HG02981 (cell line): ENCODE data around the gene DYNLT1.
"Not testable (repeated sequence)": the region's sequence is repeated elsewhere in the genome, so short reads cannot be mapped to it uniquely, and the experiment has no call there.

ENCODE experiments used
- ATAC-seq: cut with Tn5 transposase; IDR thresholded peaks from one replicate; pipeline ENCODE4 v1.9.1; 2021; ENCODE audit warnings: mild to moderate bottlenecking, moderate library complexity; ENCODE audit not compliant: unreplicated experiment

Gene DYNLT1

GRCh38 chr6:158663625-158664165 is 19.2 kb upstream of the DYNLT1 start:
- ATAC-seq, result no peak

DNA sequence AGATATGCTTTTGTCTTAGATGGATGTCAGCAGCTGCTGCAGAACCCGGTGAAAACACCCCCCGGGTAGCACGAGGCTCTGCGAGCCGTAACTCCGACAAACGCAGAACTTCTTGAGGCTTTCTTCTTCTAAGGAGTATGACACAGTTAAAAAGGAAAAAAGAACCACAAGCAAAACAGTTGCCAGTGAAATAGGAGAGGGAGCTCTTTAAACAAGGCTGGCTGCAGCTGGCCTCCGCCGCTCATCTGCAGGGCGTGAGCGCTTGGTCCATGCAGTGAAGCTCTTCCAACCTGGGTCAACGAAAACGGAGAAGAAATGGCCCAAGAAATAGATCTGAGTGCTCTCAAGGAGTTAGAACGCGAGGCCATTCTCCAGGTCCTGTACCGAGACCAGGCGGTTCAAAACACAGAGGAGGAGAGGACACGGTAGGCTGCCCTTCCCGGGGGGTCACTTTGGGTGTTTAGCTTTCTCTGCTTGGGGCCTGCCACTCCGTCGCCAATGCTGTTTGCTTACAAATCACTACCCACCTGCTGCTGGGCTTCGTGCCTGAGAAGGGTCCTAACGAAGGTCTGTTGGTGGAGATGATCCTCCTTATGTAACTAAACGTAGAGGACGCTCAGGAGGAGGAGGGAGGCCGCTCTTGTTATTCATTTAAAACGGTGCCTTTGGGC is 18.5 kb upstream of the DYNLT1 start:
- ATAC-seq, result no peak

DNA sequence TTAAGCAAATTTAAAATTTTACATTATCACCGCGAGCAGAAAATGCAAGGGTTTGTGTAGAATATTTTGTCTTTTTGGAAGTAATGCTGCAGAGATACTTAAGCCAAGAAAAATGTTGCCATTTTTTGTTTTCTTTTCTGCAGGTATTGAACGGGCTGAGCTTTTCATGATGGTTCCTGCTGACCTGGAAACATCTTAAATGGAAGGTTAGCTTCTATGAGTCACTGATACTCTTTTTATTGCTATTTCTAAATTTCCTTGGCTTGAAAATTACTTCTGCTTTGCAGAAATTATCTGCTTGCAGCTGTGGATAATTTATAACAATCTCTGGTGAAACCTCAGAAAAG is 18.0 kb upstream of the DYNLT1 start:
- no peak for ATAC-seq

DNA sequence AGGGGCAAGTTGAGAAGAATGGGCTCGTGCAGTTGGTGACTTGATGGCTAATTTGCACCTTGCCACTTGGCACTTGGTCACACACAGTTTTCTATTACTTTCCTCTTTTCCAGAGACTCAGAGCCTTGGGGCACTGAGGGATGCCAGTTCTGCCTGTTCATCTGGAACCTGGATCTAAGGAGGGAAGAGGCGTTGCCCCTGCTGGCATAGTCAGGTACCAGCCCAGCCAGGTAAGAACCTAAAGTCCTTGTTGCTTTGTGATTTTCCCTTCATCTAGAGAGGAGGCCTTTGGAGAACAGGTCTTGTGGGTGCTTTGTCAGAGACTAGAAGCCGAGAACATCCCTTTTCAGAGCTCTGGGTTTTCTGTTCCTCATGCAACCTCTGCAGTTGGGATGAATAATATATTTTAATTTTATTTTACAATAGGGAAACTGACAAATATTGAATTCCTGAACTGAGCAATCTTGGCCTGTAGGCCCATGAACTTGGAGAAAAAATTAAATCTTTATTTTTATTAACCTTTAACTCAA is 16.7 kb upstream of the DYNLT1 start:
- no peak for ATAC-seq

GRCh38 chr6:158660333-158660754 is 15.8 kb upstream of the DYNLT1 start:
- no peak for ATAC-seq

DNA sequence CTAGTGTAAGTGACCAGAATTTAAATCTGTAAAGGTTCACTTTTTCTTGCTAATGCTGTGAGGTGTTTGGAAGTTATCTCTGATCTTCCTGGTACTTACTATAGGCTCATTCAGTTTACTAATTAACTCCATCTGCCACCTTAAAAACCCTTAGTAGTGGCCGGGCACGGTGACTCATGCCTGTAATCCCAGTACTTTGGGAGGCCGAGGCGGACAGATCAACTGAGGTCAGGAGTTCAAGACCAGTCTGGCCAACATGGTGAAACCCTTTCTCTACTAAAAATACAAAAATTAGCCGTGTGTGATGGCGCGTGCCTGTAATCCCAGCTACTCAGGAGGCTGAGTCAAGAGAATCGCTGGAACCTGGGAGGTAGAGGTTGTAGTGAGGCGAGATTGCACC is 12.4 kb upstream of the DYNLT1 start:
- not testable (repeated sequence) for ATAC-seq

DNA sequence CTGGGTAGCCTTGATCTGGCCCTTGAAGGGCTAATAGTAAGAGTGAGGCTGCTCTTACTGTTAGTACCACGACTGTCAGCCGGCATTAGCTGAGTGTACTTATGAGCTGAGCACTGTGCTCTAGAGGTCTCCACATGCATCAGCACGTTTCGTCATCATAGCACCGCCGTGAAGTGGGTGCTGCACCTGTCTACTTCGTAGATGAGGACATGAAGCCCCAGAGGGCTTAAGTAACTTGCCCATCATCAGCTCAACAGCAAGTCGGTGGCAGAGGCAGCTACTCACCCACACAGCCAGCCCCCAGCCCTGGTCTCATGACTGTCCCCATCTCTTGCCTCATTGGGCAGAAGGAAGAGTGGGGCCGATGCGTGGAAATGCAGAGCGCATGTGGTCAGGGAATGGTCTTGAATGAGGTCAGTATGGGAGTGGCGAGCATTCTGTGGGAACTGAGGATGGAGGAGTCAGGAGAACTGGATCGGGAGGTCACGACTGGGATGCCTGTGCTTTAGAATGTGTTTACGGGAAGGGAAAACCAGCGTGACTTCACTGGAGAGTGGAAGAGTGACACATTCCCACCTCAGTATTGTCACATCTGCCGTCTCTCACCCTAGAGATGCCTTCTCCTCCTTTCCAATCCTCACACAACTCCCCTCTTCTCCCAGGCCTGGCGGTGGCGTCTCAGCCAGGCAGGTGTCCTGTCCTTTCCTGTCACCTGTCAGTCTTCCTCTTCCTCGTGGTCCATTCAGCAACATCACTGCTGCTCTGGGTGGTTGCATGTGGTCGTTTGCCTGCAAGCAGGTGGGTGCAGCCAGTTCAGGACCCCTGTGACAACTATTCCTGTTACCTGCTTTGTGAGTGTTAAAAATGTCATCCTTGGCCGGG is 11.3 kb upstream of the DYNLT1 start:
- no peak for ATAC-seq

DNA sequence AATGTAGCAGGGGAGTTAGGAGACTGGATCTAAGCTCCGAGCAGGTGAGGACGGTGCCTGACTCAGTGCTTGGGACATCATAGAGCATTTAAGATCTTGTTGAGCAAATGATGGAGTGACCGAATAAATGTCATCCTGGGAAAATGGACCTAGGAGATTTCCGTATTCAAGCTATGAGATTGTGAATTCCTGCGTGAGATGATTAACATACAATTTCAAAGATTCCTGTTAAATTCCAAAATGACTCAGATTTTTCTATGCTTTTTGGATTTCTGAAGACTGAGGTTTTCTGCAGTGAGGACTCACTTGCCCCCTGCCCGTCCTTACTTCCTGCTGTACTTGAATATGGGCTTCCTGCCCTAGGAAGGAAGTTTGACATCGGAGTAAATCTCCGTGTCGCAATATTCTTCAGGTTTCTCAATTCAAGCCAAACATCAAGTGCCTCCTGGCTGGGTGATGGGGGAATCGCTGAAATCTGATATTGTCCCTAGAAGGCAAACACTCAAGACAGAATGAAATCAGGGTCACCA is 10.5 kb upstream of the DYNLT1 start:
- ATAC-seq, result no peak

DNA sequence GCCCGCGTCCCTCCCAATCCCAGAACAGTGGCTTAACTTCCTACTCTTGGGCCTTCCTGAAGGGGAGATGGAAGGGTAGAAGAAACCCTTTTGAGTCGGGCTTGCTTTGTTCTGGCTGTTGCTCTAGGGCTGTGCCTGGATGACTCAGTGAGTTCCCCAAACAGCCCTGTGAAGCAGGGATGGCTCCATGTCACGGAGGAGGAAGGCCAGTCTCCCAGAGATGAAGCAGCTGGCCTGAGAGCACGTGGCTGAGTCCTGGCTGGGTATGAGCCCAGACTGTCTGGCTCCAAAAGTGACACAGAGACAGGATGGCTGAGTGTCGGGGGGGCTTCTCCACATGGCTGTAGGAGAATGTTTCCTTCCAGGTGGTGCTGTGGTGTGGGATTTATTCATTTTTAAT is 10.0 kb upstream of the DYNLT1 start:
- ATAC-seq, result no peak

DNA sequence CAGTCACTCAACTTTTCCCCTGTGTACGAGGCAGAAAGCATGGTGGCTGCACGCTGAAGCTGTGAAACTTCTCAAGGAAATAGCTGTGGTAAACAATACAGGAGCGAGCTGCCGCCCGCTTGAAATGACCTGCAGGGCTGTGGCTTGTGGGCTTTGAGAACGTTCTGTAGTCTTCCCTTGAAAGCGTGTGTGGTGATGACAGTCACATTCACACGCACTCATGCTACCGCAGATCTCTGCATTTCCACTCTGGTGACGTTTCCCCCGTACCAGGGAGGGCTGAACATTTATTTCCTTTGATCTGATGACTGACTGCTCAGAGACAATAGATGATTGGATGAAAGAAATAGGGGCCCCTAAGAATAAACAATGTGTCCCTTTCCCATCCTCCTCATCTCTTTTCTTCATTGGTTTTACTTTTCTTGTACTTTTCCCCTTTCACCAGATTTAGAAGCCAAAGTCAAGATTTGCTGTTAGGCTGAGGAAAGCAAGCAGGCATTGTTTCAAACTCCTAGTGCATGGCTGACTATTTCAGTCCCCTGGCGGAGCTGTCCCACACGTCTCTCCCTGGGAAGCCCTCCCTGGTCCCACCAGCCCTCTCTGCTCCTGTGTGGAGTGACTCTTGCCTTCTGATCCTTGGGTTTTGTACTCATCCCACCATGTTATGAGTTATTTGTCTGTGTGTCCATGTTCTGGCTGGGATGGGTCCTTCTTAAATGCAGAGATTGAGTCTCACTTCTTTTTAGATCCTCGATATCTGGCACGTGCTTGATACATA is 9.2 kb upstream of the DYNLT1 start:
- peak; percentile 50 for ATAC-seq

GRCh38 chr6:158651981-158652737 is 7.6 kb upstream of the DYNLT1 start:
- not testable (repeated sequence) for ATAC-seq

GRCh38 chr6:158649289-158650143 is 5.0 kb upstream of the DYNLT1 start, which contains the start of gene SYTL3:
TSS of gene SYTL3 (plus strand) at chr6:158650054. CDS start at chr6:158663269, 13,215 bp downstream.
- peak; percentile 40 for ATAC-seq

DNA sequence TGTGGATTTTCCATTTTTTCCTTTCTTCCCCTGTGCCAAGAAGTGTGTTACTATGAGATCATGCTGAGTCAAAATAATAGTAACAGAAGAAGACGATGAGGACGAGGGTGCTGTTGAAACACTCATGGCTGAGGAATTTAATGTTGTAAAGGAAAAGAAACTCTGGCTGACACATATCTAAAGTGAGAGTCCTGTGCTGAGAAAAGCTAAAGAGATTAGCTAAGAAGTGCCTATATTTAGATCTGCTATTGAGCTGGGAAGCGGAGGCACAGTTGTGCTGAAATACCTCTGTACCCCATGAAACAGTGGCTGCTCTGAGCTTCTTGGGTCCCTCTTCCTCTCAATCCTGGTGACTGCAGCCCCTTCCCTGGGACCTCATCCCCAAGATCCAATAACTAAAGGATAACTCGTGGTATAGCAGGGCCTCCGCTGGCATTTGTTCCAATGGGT is 4.2 kb upstream of the DYNLT1 start:
- ATAC-seq, result peak; percentile 21

GRCh38 chr6:158647501-158647900 is 3.0 kb upstream of the DYNLT1 start:
- no peak for ATAC-seq

- ATAC-seq, result no peak
These were observed 1.7 kb upstream of the DYNLT1 start for GRCh38 chr6:158646023-158646910.

DNA sequence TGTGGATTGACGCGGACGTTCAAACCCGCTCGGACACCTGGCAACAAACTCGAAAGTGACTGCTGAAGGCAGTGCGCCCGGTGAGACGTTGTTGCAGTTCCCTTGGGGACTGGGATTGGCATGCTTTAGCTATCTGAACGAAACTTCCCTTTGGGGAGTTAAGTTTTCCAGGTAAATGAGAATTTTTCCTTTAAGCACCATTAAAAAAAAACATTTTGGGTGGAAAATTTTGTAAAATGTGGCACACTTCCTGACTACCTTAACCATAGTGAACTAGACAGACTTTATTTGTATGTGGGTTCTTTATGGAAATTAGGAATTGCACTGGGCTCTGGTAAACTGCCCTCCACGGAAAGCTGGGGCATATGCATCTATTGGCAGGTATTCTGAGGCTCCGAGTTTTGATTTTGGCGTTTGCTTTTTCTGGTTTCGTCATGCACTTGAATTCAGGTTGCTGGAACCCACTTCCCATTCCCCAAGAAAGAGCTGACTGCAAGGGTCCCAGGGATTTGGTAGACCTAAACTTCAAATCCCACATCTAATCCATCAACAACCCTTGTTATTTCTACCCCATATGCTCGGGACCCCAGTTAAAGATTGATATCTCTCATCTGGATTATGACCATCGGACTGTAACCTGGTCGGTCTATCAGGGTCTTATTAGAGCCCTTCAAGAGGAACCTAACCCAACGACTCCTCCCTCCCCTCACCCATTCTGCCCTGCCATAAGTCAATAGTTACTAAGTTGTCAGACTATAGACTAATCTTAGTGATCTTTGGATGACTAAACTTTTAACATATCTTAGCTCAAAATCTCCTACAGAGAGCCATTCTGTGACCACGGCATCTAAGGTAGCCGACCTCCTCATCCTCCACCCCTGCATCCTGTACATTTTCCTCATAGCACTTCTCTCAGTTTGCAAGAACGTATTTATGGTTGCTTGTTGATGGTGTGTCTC is 800 bp upstream of the DYNLT1 start:
- ATAC-seq, result no peak

DNA sequence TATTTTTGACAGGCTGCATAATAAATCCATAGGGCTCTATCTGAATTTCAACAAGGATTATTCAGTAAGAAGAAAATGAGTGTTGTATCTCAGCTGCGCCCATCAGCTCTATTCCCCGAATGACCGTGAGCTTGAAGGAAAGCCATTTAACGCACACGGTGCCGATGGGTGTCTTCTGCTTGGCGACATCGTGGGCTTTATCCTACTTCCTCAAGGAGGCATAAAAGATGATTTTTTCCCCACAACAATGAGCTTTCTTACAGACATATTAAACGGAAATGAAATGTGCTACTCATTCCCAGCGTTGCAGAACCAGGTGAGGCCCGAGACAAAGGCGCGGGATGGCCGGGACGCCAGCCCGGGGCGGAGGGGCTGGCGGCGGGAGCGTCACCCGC is 710 bp downstream of the DYNLT1 start:
- no peak for ATAC-seq
